WTC11 (cell line): ENCODE data around the gene GPC6. TPM values are rescaled to one million over a fixed set of nuclear protein-coding genes. Genes with fewer than 3 reads are reported as not detected.

ENCODE experiments used
- ATAC-seq: fragments of 200-7000 bp; cut with Tn5 transposase; 2 replicates; pipeline ENCODE4 v1.10.0; 2021; ENCODE audit warnings: mild to moderate bottlenecking, moderate library complexity
- CTCF ChIA-PET: fragments of 300-600 bp; sonication (Branson Sonifier 250); formaldehyde crosslinking; loops from one replicate; lab custom pipeline; 2021; ENCODE audit warnings: antibody characterized with exemption; lab: Charles Lee
- POLR2A ChIA-PET: fragments of 350-600 bp; sonication (Branson Sonifier 250); formaldehyde crosslinking; loops from one replicate; lab custom pipeline; 2021; ENCODE audit warnings: antibody characterized with exemption; lab: Charles Lee
- DNase-seq: peaks from one replicate; pipeline ENCODE4 v3.0.0; 2021; ENCODE audit warnings: low spot score
- H3K27ac Mint-ChIP-seq: 2 replicates; pipeline ENCODE4 v1.8.0; 2021; ENCODE audit warnings: mixed read lengths
- H3K27me3 Mint-ChIP-seq: 2 replicates; pipeline ENCODE4 v1.8.0; 2021; ENCODE audit warnings: low read depth, mild to moderate bottlenecking, moderate library complexity, mixed read lengths
- H3K36me3 Mint-ChIP-seq: 2 replicates; pipeline ENCODE4 v1.8.0; 2021; ENCODE audit warnings: mixed read lengths
- H3K4me1 Mint-ChIP-seq: 2 replicates; pipeline ENCODE4 v1.8.0; 2022; ENCODE audit warnings: mixed read lengths
- H3K4me3 Mint-ChIP-seq: 2 replicates; pipeline ENCODE4 v1.8.0; 2021; ENCODE audit warnings: mild to moderate bottlenecking, moderate library complexity, mixed read lengths
- H3K9me3 Mint-ChIP-seq: 2 replicates; pipeline ENCODE4 v1.8.0; 2021; ENCODE audit warnings: mixed read lengths
- ATF1 ChIP-seq: sonication (generic); formaldehyde crosslinking; IDR thresholded peaks from 2 replicates; pipeline ENCODE4 v1.8.1; 2023; ENCODE audit warnings: mild to moderate bottlenecking, moderate library complexity, missing genetic modification reagents
- CBFB ChIP-seq: sonication (generic); formaldehyde crosslinking; IDR thresholded peaks from 2 replicates; pipeline ENCODE4 v1.8.1; 2022; ENCODE audit warnings: mild to moderate bottlenecking, low read depth, missing genetic modification reagents
- CREB1 ChIP-seq: sonication (generic); formaldehyde crosslinking; IDR thresholded peaks from 2 replicates; pipeline ENCODE4 v1.8.0; 2023; ENCODE audit warnings: mild to moderate bottlenecking, missing genetic modification reagents
- E2F5 ChIP-seq: sonication (generic); formaldehyde crosslinking; IDR thresholded peaks from 2 replicates; pipeline ENCODE4 v1.8.1; 2022; ENCODE audit warnings: mild to moderate bottlenecking, moderate library complexity, missing genetic modification reagents
- ELF4 ChIP-seq: sonication (generic); formaldehyde crosslinking; IDR thresholded peaks from 2 replicates; pipeline ENCODE4 v1.8.1; 2022; ENCODE audit warnings: low read depth, mild to moderate bottlenecking, moderate library complexity, missing genetic modification reagents
- FOXJ3 ChIP-seq: sonication (generic); formaldehyde crosslinking; IDR thresholded peaks from 2 replicates; pipeline ENCODE4 v1.9.0; 2021; ENCODE audit warnings: missing genetic modification reagents, mild to moderate bottlenecking, borderline replicate concordance
- HMGA2 ChIP-seq: fragments of 250-450 bp; sonication (Bioruptor Pico); IDR thresholded peaks from 2 replicates; pipeline ENCODE4 v1.4.0; 2021; ENCODE audit warnings: mild to moderate bottlenecking, moderate library complexity
- HMGXB4 ChIP-seq: sonication (generic); formaldehyde crosslinking; IDR thresholded peaks from 2 replicates; pipeline ENCODE4 v1.8.1; 2023; ENCODE audit warnings: mild to moderate bottlenecking, moderate library complexity, missing genetic modification reagents
- JAZF1 ChIP-seq: fragments of 250-450 bp; sonication (Bioruptor Pico); IDR thresholded peaks from 2 replicates; pipeline ENCODE4 v1.9.0; 2021; ENCODE audit warnings: moderate library complexity, mild to moderate bottlenecking, inconsistent platforms
- MAX ChIP-seq: sonication (generic); formaldehyde crosslinking; IDR thresholded peaks from 2 replicates; pipeline ENCODE4 v1.8.0; 2022; ENCODE audit warnings: mild to moderate bottlenecking, missing genetic modification reagents
- NFATC4 ChIP-seq: fragments of 250-450 bp; sonication (Bioruptor Pico); IDR thresholded peaks from 2 replicates; pipeline ENCODE4 v1.9.0; 2021; ENCODE audit warnings: mild to moderate bottlenecking
- NFE2L1 ChIP-seq: sonication (generic); formaldehyde crosslinking; IDR thresholded peaks from 2 replicates; pipeline ENCODE4 v1.8.1; 2023; ENCODE audit warnings: missing genetic modification reagents
- NR1H2 ChIP-seq: sonication (generic); formaldehyde crosslinking; IDR thresholded peaks from 2 replicates; pipeline ENCODE4 v1.9.0; 2021; ENCODE audit warnings: mild to moderate bottlenecking, moderate library complexity, missing genetic modification reagents
- NR3C1 ChIP-seq: sonication (generic); formaldehyde crosslinking; conservative IDR thresholded peaks from 2 replicates; pipeline ENCODE4 v1.8.1; 2023; ENCODE audit warnings: low read depth, mild to moderate bottlenecking, missing genetic modification reagents
- PRRX2 ChIP-seq: fragments of 250-450 bp; sonication (Bioruptor Pico); IDR thresholded peaks from 2 replicates; pipeline ENCODE4 v1.8.0; 2021; ENCODE audit warnings: mild to moderate bottlenecking
- SMAD3 ChIP-seq: sonication (generic); formaldehyde crosslinking; IDR thresholded peaks from 2 replicates; pipeline ENCODE4 v1.8.0; 2022; ENCODE audit warnings: missing genetic modification reagents, mild to moderate bottlenecking, borderline replicate concordance
- SOX15 ChIP-seq: fragments of 250-450 bp; sonication (Bioruptor Pico); IDR thresholded peaks from 2 replicates; pipeline ENCODE4 v1.9.0; 2021; ENCODE audit warnings: mild to moderate bottlenecking
- SP1 ChIP-seq: sonication (generic); formaldehyde crosslinking; conservative IDR thresholded peaks from 2 replicates; pipeline ENCODE4 v1.8.1; 2022; ENCODE audit warnings: missing genetic modification reagents
- TCF7 ChIP-seq: sonication (generic); formaldehyde crosslinking; IDR thresholded peaks from 2 replicates; pipeline ENCODE4 v1.8.0; 2022; ENCODE audit warnings: mild to moderate bottlenecking, low read depth, missing genetic modification reagents, moderate library complexity
- TEAD1 ChIP-seq: sonication (generic); formaldehyde crosslinking; IDR thresholded peaks from 2 replicates; pipeline ENCODE4 v1.8.0; 2022; ENCODE audit warnings: mild to moderate bottlenecking, missing genetic modification reagents
- TEAD4 ChIP-seq: sonication (generic); formaldehyde crosslinking; IDR thresholded peaks from 2 replicates; pipeline ENCODE4 v1.8.0; 2022; ENCODE audit warnings: mild to moderate bottlenecking, missing genetic modification reagents
- USF2 ChIP-seq: sonication (generic); formaldehyde crosslinking; IDR thresholded peaks from 2 replicates; pipeline ENCODE4 v1.8.1; 2023; ENCODE audit warnings: mild to moderate bottlenecking, missing genetic modification reagents, moderate library complexity
- ZMAT4 ChIP-seq: fragments of 250-450 bp; sonication (Bioruptor Pico); IDR thresholded peaks from 2 replicates; pipeline ENCODE4 v1.9.0; 2021; ENCODE audit warnings: mild to moderate bottlenecking
- ZNF263 ChIP-seq: sonication (generic); formaldehyde crosslinking; IDR thresholded peaks from 2 replicates; pipeline ENCODE4 v1.8.1; 2022; ENCODE audit warnings: low read depth, mild to moderate bottlenecking, moderate library complexity, missing genetic modification reagents
- total RNA-seq: library from RNA; stranded (reverse); gene quantifications from 3 replicates; pipeline ENCODE4 v1.2.3, GENCODE V29; 2021

The GPC6 gene
- total RNA-seq, 1 experiment from 2014 or later = 19.5 TPM

- TF ChIP-seq E2F5 = no peak
- TF ChIP-seq, all 79 proteins: peak for 0
These were observed 460.7 kb downstream of the GPC6 start (continued) for GRCh38 chr13:93687261-93687660.

- H3K27me3 Mint-ChIP-seq = no peaks in the 10 kb centered on the region
These were observed 462.7 kb downstream of the GPC6 start for GRCh38 chr13:93689333-93689732.

GRCh38 chr13:93690139-93690538 lies 463.5 kb downstream of the GPC6 start:
- TF ChIP-seq SOX15 (no peak), HMGA2 (CRISPR knock-in tag) (no peak), PRRX2 (no peak), MAX (CRISPR knock-in tag) (no peak), HMGXB4 (no peak), TEAD1 (no peak), ATF1 (CRISPR knock-in tag) (no peak), NFATC4 (CRISPR knock-in tag) (no peak), JAZF1 (CRISPR knock-in tag) (no peak), TCF7 (no peak)
- Mint-ChIP-seq H3K36me3 (no peaks in the 10 kb centered on the region), H3K4me3 (no peak overlapping the region), H3K9me3 (no peaks in the 10 kb centered on the region), H3K27me3 (no peaks in the 10 kb centered on the region), H3K4me1 (peaks cover 5% of the 10 kb centered on the region), H3K27ac (no peak overlapping the region)
- CTCF ChIA-PET = no interaction called here
- ATAC-seq (0 out of 2 replicates have a peak, but pooled peaks have one; percentile 43), DNase-seq (no peak)
- POLR2A ChIA-PET = no interaction called here

More at GRCh38 chr13:93689333-93689732, 462.7 kb downstream of the GPC6 start:
- H3K4me3 Mint-ChIP-seq = no peak overlapping the region
- POLR2A ChIA-PET = no interaction called here
- H3K9me3 Mint-ChIP-seq = no peaks in the 10 kb centered on the region
- no peak for TF ChIP-seq SP1 (CRISPR knock-in tag)
- no peak for TF ChIP-seq FOXJ3 (CRISPR knock-in tag)
- no peak for TF ChIP-seq TCF7
- no peak for TF ChIP-seq CBFB
- TF ChIP-seq ELF4 (CRISPR knock-in tag) = no peak
- TF ChIP-seq PRRX2 = no peak
- TF ChIP-seq NR1H2 = no peak
- TF ChIP-seq MAX (CRISPR knock-in tag) = no peak
- TF ChIP-seq USF2 (CRISPR knock-in tag) = no peak
- no peak for DNase-seq
- H3K4me1 Mint-ChIP-seq = peaks cover 6% of the 10 kb centered on the region
- no peak overlapping the region for H3K27ac Mint-ChIP-seq
- ATAC-seq = no peak
- CTCF ChIA-PET = no interaction called here
- no peaks in the 10 kb centered on the region for H3K36me3 Mint-ChIP-seq

GRCh38 chr13:93698016-93698613 lies 471.5 kb downstream of the GPC6 start:
- Mint-ChIP-seq H3K9me3 (peaks cover 14% of the 10 kb centered on the region), H3K36me3 (peaks cover 19% of the 10 kb centered on the region), H3K4me1 (peaks cover 17% of the 10 kb centered on the region), H3K4me3 (no peak overlapping the region), H3K27me3 (peaks cover 2% of the 10 kb centered on the region; the same call in 1 of the 2 replicates), H3K27ac (no peak overlapping the region)
- DNase-seq (no peak), ATAC-seq (no peak)
- ChIA-PET CTCF (no interaction called here), POLR2A (no interaction called here)
- TF ChIP-seq HMGXB4 = no peak
- no peak for TF ChIP-seq ELF4 (CRISPR knock-in tag)
- TF ChIP-seq NR3C1 (CRISPR knock-in tag) = no peak
- no peak for TF ChIP-seq ATF1 (CRISPR knock-in tag)
- no peak for TF ChIP-seq SMAD3
- no peak for TF ChIP-seq NFATC4 (CRISPR knock-in tag)
- TF ChIP-seq TEAD4 = no peak
- no peak for TF ChIP-seq ZMAT4 (CRISPR knock-in tag)
- no peak for TF ChIP-seq CREB1 (CRISPR knock-in tag)
- no peak for TF ChIP-seq E2F5
- TF ChIP-seq NFE2L1 (CRISPR knock-in tag) = no peak
- TF ChIP-seq ZNF263 = no peak
- no peak for TF ChIP-seq NR1H2
